ENCODE results near the gene VMAC.
A peak's percentile ranks its signal among the peaks of the same experiment; 100 is the strongest.
"Not testable (repeated sequence)": the region's sequence is repeated elsewhere in the genome, so short reads cannot be mapped to it uniquely, and the experiment has no call there.

The VMAC gene

DNA sequence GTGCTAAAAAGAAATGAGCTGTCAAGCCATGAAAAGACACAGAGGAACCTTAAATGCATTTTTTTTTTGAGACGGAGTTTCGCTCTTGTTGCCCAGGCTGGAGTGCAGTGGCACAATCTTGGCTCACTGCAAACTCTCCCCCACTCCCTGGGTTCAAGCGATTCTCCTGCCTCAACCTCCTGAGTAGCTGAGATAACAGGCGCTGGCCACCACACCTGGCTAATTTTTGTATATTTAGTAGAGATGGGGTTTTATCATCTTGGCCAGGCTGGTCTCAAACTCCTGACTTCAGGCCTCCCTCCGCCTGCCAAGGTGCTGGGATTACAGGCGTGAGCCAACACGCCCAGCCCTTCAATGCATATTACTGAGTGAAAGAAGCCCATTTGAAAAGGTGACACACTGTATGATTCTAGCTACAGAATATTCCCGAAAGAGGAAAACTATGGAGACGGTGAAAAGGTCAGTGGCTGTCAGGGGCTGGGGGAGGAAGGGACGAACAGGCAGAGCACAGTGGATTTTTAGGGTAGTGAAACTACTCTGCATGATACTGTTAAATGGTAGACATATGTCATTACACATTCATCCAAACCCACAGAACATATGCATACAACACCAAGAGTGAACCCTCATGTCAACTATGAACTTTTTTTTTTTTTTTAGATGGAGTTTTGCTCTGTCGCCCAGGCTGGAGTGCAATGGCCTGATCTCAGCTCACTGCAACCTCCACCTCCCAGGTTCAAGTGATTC lies 20.4 kb upstream of the VMAC start:
- not testable (repeated sequence) for DNase-seq

DNA sequence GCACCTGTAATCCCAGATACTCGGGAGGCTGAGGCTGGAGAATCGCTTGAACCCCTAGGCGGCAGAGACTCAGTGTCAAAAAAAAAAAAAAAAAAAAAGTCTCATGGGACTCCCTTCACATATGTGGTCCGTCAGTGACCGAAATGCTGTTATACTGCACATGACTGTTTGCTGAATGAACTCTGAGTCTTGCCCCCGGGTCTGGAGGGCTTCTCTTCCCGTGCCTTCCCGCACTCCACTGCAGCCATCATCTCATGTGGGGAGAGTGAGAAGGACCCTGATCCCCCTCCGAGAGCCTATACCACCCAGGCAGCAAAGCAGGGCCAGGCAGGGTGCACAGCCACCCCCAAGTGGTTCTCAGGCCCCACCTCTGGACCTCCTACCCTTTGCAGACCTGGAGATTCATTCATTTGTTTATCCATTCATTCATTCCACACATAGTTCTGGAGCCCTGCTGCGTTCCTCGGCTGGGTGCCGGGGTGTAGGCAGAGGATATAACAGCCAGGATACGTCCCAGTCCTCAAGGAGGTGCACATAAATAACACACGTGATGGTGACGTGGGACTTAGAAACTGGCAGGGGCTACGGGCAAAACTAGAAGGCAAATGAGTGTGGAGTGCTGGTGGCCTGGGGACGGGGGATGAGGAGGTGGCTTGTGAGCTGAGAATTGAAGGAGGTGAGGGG lies 15.2 kb upstream of the VMAC start:
- DNase-seq = no peak

DNA sequence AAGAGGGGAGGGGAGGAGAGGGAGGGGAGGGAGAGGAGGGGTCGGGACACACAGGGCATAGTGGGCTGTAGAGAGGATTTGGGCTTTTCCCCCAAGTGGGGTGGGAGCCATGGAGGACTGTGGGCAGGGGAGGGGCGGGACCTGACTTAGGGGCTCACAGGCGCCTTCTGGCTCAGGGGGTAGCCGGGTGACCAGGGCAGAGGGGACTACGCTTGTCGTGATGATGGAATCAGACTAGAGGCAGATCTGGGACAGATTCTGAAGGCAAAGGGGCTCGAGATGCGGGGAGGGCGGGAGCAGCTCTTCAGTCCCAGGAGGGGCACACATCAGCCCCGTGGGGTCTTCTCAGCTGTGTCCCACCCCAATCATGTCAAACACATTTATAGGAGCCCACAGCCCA lies 14.6 kb upstream of the VMAC start:
- no peak for DNase-seq

DNA sequence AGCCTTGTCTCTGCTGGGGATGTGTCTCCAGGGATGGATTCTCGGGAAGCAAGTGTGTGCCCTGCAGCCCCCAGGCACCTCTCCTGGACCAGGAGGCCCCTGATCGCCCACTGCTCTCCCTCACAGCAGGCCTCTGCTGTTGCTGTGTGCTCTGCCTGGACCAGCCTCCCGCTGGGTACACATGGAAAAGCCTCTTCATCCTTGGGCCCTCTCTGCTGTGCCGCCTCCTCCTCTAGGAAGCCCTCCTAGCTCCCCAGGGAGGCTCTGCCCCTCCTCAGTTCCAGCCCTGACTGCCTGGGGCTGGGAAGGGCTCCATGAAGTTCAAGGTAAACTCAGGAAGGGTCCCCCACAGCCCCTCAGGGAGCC lies 13.1 kb upstream of the VMAC start:
- DNase-seq = no peak

DNA sequence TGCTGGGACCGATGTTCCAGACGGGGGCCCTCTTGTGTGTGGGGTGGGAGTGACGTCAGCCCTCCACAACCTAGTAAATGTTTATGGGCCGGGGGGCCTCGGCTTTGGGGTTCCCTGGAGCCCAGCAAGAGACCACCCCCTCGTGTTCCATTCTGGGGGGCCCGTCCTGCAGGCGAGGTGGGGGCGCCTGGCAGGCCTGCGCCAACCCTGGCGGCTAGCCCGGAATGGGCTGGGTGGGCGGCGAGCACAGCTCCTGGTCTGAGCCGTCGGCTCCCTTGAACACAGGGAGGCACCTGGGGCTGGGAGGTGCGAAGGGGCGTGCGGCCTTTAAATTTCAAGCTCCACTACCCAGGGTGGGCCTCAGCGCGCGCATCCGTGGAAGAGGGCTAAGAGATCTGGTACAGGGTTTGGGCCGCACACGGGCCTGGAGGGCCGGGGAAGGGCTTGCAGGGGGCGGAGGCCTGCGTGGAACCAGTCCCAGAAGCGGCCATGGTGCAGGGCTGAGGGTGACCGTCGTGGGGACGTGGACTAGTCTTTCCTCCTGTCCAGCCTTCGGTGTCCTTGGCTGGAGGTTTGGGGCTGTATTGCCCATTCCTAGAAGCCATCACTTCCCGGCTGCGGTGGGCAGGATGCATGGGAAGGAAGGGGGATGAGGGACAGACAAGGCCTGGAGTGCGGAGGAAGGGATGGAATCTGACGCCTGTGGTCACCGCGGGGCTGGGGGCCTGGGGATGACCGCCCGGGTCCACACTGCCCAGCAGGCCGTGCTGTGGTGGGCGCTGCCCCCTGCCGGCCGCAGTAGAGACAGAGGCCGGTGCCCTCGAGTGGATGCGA lies 12.5 kb upstream of the VMAC start:
- no peak for DNase-seq

DNA sequence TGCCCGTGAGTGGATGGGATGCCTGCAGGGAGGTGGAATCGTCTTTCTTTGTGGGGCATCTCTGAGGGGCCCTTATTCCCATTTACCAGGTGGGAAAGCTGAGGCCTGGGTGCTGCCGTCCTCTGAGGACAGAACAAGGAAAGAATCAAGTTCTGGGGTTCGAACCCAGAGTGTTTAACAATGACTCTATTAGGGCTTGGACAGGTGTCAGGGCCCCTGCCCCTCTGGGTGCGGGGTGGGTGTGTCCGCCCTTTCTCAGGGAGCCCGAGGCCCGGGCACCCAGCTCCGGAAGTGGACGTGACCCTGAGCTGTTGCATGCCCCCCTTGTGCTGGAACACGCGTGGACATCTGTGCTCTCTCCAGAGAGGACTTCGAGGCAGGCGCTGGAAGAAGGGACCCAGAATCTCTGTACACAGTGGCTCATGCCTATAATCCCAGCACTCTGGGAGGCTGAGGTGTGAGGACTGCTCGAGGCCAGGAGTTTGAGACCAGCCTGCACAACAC lies 11.8 kb upstream of the VMAC start:
- no peak for DNase-seq

DNA sequence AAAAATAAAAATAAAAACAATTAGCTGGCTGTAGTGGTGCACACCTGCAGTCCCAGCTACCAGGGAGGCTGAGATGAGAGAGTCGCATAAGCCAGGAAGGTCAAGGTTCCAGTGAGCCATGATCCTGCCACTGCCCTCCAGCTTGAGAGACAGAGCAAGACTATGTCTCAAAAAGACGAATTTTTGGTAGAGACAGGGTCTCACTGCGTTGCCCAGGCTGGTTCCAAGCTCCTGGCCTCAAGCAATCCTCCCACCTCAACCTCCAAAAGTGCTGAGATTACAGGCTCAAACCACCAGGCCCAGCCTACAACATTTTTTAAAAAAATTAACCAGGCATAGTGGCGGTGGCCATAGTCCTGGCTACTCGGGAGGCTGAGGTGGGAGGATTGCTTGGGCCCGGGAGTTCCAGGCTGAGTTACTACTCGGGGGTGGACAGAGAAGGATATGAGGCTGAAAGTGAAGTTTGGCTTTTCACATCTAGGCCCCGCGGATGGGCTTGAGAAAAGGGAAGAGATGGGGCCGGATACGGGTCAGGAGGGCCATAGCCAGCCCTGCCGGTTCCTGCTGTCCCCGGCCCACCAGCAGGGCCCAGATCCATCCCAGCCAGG lies 11.3 kb upstream of the VMAC start:
- no peak for DNase-seq

DNA sequence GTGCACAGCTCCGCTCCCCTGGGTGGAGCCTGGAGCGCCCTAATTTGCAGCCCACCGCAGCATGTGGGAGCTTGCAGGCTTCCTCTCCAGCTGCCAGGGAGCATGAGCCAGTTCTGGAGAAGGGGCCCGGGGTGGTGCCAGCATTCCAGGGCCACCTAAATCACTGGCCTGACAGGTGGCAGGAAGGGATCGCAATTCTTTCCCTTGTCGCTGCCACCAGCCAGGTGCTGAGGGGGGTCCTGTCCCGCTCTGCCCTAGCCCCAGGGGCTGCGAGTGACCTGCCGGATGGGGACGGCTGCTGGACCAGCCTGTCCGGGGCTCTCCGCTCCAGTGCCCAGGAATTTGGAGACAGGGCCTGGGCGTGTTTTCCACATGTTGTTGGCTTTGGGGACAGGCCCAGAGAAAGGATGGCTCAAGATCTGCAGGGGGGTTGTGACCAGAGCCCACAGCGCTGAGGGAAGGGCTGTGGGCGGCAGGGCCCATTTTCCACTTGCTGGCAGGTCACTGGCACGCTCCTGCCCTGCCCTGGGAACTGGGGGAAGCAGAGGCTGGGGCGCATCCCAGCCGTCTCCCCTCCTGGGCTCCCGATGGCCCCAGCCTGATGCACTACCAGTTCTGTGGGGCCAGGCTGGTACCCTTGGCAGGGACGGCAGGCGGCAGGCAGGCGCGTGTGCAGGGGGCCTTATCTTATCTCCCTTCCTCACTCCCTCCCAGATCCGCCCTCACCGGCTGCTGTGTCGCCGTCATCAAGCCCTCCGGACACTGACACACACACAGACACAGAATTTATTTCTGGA lies 10.6 kb upstream of the VMAC start:
- DNase-seq = no peak

DNA sequence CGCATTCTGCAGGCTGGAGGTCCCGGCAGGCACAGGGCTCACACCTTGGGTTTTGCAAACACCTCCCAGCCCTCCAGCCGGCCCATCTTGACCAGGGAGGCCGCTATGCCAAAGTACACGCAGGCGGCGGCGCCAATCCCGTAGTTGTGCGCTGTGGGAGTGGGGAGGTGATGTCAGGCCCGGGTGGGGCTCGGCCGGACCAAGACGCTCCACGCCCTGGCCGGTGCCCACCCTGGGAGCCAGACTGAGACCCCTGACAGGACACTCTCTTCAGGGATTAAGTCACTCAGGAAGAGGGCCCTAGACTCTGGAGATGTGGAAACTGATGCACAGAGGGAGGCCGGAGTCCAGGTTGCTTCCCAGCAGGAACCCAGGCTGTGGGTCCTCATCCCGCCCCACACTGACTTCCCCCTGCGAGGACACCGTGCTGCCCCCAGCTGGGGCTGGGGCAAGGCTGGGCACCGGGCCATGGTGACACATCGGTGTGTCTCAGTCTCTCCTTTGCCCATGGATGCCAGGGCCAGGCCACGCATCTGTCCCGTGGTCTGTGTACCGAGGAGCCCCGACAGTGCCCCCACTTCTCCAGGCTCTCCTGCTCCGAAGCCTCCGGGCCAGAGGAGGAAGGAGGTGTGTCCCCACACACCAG lies 9.8 kb upstream of the VMAC start:
- DNase-seq = no peak

DNA sequence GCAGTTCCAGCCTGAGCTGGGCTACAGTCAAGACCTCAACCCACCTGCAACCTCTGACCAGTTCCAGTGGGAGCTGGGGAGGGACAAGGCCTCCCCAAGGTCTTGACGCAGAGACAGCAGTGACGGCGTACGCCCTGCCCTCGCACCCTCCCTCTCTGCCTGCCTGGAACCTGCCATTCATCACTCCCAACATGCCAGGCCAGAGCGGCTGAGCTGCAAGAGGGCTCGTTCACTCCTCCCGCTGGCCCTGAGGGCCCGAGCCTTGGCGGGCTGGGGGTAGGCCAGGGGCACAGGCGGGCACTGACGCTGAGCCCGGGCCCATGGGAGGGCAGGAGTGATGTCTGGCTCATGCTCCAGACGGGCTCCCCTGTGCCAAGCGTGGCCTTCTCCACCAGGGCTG lies 9.3 kb upstream of the VMAC start:
- no peak for DNase-seq

DNA sequence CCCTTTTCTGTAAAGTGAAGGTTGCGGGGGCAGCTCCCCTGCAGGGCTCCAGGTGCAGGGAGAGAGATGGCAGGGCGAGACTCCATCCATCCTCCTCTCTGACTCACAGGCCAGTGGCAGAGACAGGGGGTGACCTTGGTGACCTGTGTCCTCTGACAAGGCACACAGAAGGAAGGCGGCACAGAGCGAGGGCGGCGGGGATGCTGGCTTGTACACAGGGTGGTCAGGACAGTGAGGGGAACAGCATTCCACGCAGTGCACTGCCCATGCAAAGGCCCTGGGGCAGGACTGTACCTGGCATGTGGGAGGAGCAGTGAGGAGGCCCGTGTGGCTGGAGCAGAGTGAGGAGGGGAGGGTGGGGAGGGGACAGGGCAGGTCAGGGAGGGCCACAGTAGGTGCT lies 8.8 kb upstream of the VMAC start:
- DNase-seq = no peak

DNA sequence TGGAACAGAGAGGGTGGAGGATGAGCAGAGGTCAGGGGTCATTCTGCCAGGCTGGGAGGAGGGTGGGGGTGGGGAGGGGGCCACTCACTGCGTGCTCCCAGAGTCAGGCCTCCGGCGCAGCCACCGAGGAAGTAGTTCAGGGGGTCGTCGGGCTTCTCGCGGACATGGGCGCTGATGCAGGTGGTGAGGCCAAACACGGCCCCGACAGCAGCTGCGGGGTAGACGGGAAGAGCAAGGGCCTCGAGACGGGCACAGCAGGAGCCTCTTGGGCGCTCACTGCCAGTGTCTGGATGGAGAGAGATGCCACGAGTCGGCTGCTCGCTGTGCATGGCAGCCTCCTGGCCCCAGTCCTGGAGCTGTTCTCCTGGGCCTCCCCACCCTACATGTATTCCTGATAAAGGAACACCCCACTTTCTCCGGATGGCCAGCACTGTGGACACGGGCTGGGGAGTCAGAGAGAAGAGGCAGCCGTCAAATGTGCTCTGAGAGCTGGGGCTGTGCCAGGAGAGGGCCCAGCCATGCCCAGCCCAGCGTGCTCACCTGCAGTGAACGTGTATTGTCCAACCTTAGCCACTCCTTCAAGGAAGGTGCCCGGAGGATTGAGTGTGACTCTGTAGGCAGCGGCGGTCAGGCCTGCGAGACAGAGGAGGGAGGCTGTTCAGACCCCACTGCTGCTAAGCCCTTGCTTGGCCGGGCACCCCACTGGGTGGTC lies 8.2 kb upstream of the VMAC start:
- no peak for DNase-seq

DNA sequence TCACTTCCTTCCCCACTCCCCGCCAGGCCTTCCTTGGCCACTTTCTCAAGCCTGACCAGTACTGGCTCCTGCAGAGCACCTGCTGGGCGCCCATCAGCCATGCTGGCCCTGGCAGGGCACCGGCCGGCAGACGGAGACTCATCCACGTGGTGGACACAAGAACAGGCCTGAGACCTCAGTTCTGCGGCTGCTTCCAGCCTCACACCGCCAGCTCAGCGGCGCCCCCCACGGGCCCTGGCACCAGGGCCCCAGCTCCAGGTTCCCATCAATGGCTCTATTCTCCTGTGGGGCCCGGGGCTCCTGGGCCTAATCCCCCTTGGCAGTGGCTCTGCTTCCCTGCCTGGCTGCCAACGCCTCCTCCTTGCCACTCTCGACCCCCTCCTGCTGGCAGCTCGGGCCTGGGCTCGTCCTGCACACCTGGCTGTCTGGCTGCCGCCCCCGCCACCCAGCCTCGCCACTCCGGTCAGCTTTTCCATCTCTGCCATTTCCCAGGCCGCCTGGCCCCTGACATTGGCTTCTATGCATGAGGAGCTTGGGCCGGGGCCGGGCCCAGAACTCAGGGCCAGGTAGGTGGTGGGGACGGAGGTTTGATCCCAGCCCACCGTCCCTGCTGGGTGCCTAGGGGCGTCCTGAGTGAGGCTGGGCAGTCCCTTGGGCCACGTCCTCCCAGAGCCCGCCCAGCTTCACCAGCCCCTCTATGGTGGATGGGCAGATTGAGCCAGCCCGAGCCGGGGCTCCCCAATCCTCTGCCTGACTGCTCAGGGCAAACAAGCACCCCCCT lies 7.3 kb upstream of the VMAC start:
- DNase-seq = no peak

DNA sequence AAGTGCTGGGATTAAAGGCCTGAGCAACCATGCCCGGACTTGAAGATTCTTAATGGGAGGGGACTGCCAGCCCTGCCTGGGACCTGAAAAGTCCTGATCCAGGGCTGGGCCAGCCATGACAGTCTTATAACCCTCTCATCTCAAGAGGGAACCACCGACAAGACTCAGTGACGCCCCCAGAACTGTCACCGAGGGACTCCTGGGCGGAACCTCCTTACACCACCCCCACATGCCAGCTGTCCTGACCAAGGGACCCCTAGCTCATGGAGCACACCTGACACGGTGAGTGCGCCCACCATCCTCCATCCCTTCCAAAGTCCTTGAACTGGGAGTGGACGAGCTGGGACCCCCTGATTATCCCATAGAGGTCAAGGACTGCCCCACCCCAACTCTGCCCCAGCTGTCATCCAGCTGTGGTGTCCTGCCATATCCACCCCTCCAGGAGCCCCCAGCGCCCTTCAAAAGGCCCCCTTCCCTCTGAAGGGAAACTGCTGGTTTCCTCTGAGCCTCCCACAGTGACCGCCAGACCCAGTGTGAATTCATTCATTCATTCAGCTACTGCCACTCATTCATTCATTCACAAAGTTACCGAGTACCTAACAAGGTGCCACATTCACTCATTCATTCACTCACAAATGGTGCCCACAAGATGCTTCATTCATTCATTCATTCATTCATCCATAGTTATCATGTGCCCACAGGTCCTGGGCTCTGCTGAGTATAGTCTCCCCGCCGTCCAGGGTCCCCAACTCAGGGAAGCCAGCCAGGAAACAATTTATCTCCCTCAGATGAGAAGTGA lies 4.7 kb upstream of the VMAC start:
- no peak for DNase-seq

DNA sequence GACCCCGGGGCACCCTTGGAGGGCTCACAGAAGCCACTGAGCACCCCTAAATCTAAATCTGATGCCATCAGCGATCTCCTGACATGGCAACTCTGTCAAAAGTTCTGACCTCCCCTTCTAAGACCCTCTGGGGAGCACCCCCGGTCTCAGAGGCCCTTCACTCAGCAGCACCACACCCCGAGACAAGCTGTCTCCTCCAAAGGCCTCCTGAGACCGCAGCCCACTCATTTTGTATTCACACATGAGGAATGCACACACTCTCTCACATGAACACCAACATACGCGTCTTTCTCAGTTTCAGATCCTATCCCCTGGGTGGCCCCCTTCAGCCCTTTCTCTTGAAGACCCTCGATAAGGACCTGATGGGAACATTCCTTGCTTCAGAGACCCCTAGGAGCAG lies 3.7 kb upstream of the VMAC start:
- no peak for DNase-seq

DNA sequence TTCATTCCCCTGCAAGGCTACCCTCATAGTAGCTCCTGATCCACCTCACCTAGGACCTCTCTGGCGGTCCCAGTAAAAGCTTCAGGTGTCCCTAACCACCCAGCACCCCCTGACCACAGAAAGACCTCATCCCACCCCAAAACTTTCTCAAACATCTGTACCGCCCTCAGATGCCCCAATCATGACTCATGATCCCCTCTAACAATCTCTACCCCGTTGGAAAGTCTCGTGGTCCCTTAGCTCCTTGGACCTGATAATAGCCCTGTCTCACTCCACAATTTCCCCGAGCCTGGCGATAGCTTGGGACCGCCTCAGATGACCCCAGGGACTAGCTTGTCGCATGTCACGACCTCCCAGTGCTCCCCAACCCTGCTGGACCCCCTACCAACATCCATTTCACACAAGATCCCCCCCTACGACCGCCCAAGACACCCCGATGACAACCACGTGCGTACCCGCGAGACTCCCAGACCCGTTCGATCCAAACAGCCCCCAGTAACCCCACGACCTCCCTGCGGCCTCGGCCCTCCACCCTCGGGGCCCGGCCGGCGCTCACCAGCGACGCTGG lies 1.5 kb upstream of the VMAC start:
- DNase-seq = no peak

DNA sequence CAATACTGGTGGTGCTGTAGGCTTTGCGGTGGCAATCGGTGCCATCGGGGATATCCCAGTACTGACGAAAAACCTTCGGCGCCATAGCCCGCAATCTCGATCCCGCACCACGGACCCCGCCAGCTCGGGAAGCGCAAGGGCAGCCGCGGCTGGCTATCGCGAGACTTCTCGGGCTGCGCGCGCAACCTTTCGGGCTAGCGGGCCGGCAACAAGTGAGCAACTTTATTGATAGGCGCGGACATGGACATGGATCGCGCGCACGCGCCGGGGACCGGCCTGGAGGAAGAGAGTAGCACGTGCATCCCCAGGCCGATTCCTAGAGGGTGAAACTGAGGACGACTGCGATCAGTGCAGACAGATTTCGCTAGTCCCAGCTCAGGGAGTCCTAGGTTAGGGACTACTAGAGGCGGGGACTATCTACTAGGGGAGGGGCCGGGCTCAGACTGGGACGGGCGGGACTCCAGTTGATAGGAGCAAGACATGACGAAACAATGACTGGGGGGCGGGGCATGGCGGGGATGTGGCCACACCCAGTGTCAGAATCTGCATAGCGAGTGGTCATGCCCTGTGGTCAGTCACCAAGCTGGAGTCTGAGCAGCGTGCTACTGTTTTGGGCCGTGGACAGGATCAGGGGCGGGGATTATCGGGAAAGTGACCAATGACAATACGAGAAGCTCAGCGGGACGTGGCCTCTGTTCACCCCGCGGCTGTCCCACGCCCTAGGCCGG lies 884 bp upstream of the VMAC start, which contains the start of gene NDUFA11:
Gene NDUFA11 (minus strand): TSS at position 167 of the 728 bp plus-strand sequence. CDS start 82 bp downstream, at position 85.
- DNase-seq = peak; percentile 96

DNA sequence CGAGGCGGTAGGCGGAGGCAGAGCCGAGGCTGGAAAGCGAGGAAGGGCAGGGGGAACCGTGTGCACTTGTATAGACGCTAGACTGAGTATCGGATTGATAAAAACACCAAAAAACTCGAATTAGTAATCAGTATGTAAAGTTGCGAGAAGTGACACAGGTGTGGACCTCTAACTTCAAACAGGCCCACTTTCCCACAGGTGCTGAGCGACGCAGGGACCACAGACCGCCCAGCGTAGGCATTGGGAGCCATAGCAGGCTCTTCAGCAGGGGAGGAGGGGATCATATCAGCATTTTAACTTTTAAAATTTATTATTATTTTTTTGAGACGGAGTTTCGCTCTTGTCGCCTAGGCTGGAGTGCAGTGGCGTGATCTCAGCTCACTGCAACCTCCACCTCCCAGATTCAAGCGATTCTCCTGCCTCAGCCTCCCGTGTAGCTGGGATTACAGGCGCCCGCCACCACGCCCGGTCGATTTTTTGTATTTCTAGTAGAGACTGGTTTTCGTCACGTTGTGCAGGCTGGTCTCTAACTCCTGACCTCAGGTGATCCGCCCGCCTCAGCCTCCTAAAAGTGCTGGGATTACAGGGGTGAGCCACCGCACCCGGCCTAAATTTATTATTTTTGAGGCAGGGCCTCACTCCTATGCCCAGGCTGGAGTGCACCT lies 574 bp downstream of the VMAC start:
- no peak for DNase-seq
